Right atrium auricular region (tissue), 2 donors: ENCODE measurements around the gene AKAP8L. TPM values are rescaled to one million over a fixed set of nuclear protein-coding genes. Genes with fewer than 3 reads are reported as not detected.
"Not testable (repeated sequence)": the region's sequence is repeated elsewhere in the genome, so short reads cannot be mapped to it uniquely, and the experiment has no call there.

ENCODE experiments used
- DNase-seq: peaks from one replicate; pipeline ENCODE4 v3.0.0-alpha.2; 2019; ENCODE audit warnings: low spot score
- H3K27ac ChIP-seq, 2 donors: fragments of 200-600 bp; sonication (generic); 1 replicate in 1 of 2; 2 replicates in 1 of 2; pipeline ENCODE4 v1.5.1; 2016 to 2019
- H3K27me3 ChIP-seq, 2 donors: fragments of 200-600 bp; sonication (generic); one replicate each; pipeline versions ENCODE4 v1.5.1 to v1.6.0; 2017 to 2019
- H3K36me3 ChIP-seq: fragments of 200-600 bp; sonication (generic); one replicate; pipeline ENCODE4 v1.5.1; 2016
- H3K4me1 ChIP-seq, 2 donors: fragments of 200-600 bp; sonication (generic); one replicate each; pipeline versions ENCODE4 v1.5.1 to v1.6.0; 2017 to 2019
- H3K4me3 ChIP-seq, 2 donors: fragments of 200-600 bp; sonication (generic); 1 replicate in 1 of 2; 2 replicates in 1 of 2; pipeline ENCODE4 v1.5.1; 2017 to 2019; ENCODE audit warnings: mild to moderate bottlenecking in 1 of 2, moderate library complexity in 1 of 2
- H3K9me3 ChIP-seq, 2 donors: fragments of 200-600 bp; sonication (generic); one replicate each; pipeline ENCODE4 v1.5.1; 2019
- total RNA-seq, 2 donors: library from RNA; depleted of rRNA; stranded (reverse); fragments of >200 nt; gene quantifications; one replicate each; pipeline ENCODE4 v1.1.0, GENCODE V29; 2016
- TF ChIP-seq, protein P1 (sequence below), 2 donors: fragments of 200-600 bp; sonication (generic); IDR thresholded peaks; one replicate each; pipeline ENCODE4 v1.5.1; 2019; ENCODE audit warnings: antibody characterized with exemption in 2 of 2

AKAP8L gene
- total RNA-seq, 2 donors from 2014 or later = 66.5 to 78.2 TPM

DNA sequence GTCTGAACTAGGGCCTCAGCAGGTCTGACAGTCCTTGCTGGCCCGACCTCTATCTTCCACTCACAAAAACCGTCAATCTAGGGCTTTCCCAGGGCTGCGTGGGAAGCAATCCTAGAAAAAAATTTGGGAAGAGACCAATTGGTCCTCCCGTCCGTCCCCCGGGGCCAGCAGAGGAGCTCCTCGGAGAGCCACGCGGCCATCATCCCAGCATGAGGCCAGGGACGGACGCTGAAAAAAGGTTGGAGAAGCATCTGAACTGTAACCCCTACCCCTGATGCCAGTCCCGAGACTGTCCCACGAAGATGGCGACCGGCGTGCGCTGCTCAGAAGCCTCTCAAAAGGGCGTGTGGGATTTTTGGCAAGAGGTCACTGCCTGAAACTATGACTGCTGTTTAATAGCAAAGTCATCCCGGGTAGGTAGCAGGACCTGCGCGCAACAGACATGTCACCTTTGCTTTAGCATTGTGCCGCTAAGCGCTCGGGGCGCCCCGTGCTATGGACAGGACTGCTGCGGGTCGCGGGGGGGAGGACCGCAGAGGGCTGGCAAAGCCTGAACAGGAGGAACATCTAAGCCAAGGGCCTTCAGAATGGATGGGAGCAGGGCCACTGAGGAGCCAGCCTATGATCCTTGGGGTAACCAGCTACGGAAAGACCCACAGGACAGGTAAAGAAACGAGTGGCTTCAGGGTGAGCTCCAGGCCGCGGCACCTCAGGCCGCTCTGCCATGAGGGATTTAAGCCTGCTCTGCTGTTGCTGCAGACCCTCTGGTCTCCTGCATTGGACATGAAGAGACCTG is 49.8 kb downstream of the AKAP8L start:
- Histone ChIP-seq H3K27ac (peak overlapping the region in 1 of 2 donors; percentile 68), H3K27me3 (no peaks in the 10 kb centered on the region), H3K36me3 (peaks cover 82% of the 10 kb centered on the region), H3K4me1 (peaks cover 0 to 38% of the 10 kb centered on the region in 2 donors), H3K9me3 (no peaks in the 10 kb centered on the region), H3K4me3 (no peak overlapping the region)
- no peak for DNase-seq
- TF ChIP-seq, protein P1, sequence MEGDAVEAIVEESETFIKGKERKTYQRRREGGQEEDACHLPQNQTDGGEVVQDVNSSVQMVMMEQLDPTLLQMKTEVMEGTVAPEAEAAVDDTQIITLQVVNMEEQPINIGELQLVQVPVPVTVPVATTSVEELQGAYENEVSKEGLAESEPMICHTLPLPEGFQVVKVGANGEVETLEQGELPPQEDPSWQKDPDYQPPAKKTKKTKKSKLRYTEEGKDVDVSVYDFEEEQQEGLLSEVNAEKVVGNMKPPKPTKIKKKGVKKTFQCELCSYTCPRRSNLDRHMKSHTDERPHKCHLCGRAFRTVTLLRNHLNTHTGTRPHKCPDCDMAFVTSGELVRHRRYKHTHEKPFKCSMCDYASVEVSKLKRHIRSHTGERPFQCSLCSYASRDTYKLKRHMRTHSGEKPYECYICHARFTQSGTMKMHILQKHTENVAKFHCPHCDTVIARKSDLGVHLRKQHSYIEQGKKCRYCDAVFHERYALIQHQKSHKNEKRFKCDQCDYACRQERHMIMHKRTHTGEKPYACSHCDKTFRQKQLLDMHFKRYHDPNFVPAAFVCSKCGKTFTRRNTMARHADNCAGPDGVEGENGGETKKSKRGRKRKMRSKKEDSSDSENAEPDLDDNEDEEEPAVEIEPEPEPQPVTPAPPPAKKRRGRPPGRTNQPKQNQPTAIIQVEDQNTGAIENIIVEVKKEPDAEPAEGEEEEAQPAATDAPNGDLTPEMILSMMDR (IDR thresholded peaks at IDR 0.05) = no peak

DNA sequence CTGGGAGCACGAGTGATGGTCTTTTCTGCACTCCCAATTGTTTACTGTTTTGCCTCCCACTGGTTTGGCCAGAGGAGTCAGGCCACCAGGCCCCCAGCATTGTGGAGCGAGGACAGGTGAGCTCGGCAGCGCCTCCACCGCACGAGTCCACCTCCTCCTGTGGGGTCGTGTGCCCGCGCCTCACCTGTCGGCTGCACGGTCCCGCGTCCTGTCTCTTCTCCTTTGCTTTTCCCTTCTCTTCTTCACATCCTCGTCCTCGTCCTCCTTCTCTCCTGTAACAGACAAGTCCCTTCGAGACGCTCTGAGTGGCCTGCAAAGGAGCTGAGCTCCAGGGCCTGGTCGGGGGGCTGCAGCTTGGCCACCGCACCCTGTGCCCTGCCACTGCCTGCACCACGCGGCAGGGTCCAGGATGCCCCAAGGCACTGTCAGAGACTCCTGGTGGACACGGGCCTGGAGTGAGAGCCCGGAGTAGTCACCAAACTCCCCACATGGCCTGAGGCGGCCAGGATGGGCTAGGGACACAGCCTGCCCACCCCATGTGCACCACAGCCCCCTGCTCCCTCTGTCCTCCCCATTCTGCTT is 50.6 kb downstream of the AKAP8L start:
- Histone ChIP-seq H3K27ac (peak overlapping the region; percentile 63 to 68), H3K9me3 (no peaks in the 10 kb centered on the region), H3K27me3 (no peaks in the 10 kb centered on the region), H3K4me1 (peaks cover 0 to 30% of the 10 kb centered on the region in 2 donors), H3K36me3 (peaks cover 82% of the 10 kb centered on the region), H3K4me3 (no peak overlapping the region)
- TF ChIP-seq, protein P1 (IDR thresholded peaks at IDR 0.05) = no peak
- no peak for DNase-seq

DNA sequence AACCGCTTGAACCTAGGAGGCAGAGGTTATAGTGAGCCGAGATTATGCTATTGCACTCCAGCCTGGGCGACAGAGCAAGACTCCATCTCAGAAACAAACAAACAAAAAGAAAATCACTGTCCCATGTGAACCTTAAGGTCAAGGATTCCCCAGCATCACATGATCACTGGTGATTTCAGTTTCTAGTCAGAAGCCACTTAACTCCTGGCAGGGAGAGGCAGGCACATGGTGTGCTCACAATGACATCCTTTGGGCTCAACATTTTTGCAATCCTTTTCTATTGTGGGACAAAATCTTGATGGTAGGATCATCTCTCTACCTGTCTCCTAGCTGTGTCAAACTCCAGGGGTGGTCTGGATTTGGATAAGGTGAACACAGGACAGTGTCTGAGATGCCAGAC is 51.3 kb downstream of the AKAP8L start:
- Histone ChIP-seq H3K27me3 (no peaks in the 10 kb centered on the region), H3K4me1 (peaks cover 0 to 26% of the 10 kb centered on the region in 2 donors), H3K4me3 (no peak overlapping the region), H3K27ac (peak overlapping the region; percentile 63 to 68), H3K36me3 (peaks cover 75% of the 10 kb centered on the region), H3K9me3 (no peaks in the 10 kb centered on the region)
- no peak for DNase-seq
- TF ChIP-seq, protein P1 (IDR thresholded peaks at IDR 0.05) = no peak

DNA sequence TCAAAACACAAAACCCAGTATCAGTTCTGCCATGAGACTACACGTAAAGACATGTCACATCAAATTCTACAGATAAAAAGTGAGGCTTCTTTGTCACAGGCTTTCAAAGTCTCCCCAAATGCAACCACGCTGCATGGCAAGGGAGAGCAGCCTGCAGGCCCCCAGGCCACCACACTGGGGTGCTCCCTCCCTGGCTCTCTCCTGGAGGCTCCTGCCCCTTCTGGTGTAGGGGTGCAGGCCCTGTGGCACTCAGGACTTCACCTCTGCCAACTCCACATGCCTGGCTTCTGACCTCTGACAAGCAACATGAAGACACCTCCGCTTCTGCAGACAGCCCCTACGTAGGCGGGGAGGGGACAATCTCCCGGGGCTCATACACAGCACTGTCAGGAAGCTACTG is 53.5 kb downstream of the AKAP8L start:
- TF ChIP-seq, protein P1 (IDR thresholded peaks at IDR 0.05) = no peak

DNA sequence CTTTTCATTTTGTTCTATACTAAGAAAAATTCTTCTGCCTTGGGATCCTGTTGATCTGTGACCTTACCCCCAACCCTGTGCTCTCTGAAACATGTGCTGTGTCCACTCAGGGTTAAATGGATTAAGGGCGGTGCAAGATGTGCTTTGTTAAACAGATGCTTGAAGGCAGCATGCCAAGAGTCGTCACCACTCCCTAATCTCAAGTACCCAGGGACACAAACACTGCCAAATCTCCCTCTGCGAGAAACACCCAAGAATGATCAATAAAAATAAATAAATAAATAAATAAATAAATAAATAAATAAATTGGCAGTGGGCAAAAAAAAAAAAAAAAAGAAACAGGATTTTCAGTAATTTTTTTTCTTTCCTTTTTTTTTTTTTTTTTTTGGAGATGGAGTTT is 55.0 kb downstream of the AKAP8L start:
- H3K9me3 ChIP-seq, H3K27me3 ChIP-seq, H3K27ac ChIP-seq, H3K4me3 ChIP-seq, DNase-seq: not testable (repeated sequence)
- Histone ChIP-seq H3K36me3 (peaks cover 67% of the 10 kb centered on the region), H3K4me1 (peaks cover 0 to 17% of the 10 kb centered on the region in 2 donors)

More for the DNA sequence above, 53.5 kb downstream of the AKAP8L start:
- H3K4me3 ChIP-seq = no peak overlapping the region
- H3K36me3 ChIP-seq = peaks cover 73% of the 10 kb centered on the region
- H3K4me1 ChIP-seq = peaks cover 0 to 17% of the 10 kb centered on the region in 2 donors
- DNase-seq = no peak
- H3K27ac ChIP-seq = no peak overlapping the region
- H3K9me3 ChIP-seq = no peaks in the 10 kb centered on the region
- no peaks in the 10 kb centered on the region for H3K27me3 ChIP-seq

DNA sequence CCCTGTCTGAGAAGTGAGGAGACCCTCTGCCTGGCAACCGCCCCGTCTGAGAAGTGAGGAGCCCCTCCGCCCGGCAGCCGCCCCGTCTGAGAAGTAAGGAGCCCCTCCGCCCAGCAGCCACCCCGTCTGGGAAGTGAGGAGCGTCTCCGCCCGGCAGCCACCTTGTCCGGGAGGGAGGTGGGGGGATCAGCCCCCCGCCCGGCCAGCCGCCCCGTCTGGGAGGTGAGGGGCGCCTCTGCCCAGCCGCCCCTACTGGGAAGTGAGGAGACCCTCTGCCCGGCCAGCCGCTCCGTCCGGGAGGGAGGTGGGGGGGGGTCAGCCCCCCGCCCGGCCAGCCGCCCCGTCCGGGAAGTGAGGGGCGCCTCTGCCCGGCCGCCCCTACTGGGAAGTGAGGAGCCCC is 55.7 kb downstream of the AKAP8L start:
- H3K4me3 ChIP-seq, H3K27me3 ChIP-seq, H3K27ac ChIP-seq, DNase-seq, H3K9me3 ChIP-seq: not testable (repeated sequence)
- Histone ChIP-seq H3K4me1 (peaks cover 0 to 14% of the 10 kb centered on the region in 2 donors), H3K36me3 (peaks cover 67% of the 10 kb centered on the region)

DNA sequence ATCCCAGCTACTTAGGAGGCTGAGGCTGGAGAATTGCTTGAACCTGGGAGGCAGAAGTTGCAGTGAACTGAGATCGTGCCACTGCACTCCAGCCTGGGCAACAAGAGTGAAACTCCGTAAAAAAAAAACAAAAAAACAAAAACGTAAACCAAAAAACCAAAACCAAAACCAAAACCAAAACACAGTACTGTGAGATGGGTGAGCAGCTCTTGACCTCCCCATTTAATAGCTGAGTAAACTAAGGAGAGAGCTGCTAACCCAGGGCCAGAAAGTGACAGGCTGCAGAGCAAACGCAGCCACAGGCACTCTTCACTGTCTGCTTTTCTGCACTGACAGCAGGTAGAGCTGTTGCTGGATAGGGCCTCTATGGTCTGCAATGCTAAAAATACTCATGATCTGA is 58.8 kb downstream of the AKAP8L start:
- not testable (repeated sequence) for H3K4me3 ChIP-seq, H3K27me3 ChIP-seq, H3K9me3 ChIP-seq, H3K27ac ChIP-seq, H3K4me1 ChIP-seq, DNase-seq
- H3K36me3 ChIP-seq = peaks cover 72% of the 10 kb centered on the region
